ENCODE measurements around the gene STEEP1.
"Not testable (repeated sequence)": the region's sequence is repeated elsewhere in the genome, so short reads cannot be mapped to it uniquely, and the experiment has no call there.

Gene STEEP1

DNA sequence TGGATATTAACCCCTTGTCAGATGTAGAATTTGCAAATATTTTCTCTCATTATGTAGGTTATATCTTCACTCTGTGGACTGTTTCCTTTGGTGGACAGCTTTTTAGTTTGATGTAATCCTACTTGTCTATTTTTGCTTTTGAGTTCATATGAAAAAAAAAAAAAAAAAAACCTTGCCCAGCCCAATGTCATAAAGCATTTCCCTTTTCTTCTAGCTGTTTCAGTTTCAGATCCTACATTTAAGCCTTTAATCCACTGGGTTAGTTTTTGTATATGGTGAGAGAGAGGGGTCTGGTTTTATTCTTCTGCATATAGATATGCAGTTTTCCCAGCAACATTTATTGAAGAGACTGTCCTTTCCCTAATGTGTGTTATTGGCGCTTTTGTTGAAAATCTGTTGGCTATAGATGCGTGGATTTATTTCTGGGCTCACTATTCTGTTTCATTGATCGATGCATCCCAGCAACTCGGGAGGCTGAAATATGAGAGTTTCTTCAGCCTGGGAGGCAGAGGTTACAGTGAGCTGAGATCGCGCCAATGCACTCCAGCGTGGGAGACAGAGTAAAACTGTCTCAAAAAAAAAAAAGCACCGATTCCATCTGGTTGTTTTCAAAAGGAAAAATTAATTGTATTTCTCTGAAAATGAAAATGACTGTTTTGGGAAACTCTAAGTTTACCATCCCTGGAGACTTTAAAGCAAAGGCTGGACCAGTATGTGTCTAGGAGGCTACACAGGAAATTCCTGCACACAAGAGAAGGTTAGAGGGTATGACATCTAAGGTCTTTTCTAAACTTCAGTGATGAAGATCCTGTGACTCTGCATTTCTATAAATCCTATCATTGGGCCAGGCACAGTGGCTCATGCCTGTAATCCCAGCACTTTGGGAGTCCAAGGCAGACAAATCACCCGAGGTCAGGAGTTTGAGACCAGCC, 35.6 kb downstream of the STEEP1 start:
- no peak for DNase-seq

DNA sequence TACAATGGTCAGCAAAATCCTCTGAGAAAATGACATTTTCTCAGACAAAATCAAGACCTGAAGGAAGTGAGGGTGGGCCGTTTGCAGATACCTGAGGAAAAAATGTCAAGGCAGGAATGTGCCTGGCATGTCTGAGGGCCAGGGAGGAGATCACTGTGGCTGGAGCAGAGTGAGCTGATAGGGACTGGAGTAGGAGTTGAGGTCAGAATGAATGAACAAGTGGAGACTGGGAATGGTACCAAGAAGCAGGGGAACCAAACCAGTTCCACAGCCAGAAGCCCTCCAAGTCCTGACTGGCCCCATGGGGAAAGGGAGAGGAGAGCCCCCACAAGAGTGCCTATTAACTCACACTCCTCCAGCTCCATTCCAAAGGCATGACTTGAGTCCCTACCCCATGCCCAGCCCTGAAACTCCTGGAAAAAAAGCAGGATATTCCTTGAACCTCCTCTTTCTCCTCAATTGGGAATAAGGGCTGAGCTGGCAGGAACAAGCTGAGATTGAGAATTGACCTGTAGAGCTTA, 41.5 kb downstream of the STEEP1 start:
- DNase-seq, result no peak

DNA sequence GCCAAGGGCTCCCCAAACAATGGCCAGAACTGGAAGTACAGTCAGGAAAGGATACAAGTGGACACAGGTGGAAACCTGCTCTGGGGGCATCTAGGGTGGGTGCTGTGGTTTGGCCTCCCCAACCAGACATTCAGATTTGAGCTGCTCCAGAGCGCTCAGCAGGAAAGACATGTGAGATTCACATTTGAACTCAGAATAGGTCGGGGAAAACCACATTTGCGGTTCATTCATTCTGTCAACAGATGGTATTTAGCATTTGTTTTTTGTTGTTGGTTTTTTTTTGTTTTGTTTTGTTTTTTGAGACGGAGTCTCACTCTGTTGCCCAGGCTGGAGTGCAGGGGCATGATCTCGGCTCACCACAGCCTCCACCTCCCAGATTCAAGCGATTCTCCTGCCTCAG, 44.0 kb downstream of the STEEP1 start:
- no peak for DNase-seq

DNA sequence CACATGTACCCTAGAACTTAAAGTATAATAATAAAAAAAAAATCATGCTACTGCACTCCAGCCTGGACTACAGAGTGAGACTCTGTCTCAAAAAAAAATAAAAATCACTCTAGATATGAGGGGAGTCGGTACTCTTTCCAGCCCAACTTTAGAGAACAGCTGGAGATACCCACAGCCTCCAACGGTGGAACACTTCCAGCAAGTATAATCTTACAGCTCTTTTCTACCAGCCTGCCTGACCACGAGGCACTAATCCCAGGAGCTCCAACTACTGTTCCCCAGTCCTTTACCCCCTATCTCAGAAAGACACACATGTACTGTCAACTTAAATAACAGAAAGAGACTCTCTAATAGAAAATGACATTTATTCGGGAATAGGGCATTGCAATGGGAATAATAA, 46.8 kb downstream of the STEEP1 start:
- no peak for DNase-seq

DNA sequence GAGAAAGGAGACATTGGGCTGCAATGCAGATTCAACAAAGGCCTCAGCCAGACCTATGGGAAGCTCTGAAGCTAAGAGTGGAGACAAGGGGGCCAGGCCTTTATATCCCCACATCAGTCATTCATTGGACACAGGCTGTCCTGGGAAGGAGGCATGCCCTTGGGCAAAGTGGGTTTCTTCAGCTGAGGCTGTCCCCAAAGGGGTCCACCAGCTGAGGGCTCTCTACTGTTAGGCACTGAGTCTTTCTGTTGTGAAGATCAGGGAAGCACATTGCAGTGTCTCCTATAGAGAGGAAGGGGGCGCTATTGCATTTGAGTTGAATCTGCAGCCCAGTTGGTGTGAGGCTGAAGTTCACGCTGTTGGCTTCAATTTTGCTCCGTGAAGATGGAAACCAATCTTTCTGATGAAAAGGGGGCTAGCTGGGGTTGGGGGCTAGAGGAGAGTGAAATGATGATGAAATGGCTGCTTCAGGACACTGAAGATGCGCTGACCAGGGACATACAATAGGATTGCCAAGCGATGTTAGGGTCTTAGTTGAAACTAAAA, 49.0 kb downstream of the STEEP1 start:
- peak; percentile 14 for DNase-seq

DNA sequence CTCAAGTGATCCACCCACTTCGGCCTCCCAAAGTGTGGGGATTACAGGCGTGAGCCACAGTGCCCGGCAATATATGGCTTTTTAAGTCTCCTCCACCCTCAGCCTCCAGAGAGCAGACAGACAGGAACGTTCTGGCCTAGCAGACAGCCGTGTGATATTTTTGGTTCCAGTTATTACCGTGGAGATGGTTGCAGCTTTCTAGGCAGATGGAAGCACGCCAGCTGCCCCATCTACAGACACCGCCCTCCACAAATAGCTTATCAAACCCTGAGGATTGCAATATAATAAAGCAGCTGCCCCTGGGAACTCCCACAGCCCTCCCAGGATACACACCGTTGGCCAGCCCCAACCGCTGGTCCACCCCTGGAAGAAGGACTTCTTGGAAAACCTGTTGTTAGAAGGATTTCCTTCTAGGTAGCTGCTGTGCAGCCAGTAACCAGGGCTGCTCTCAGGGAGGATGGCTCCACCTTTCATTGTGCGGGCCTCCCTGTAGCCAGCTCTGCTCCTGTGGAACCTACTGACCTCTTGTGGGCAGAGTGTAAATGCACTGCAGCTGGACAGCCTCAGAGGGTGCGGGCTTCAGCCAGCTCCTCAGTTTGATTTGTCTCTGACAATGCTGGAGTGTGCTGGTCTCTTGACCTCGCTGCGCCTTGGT, 52.9 kb downstream of the STEEP1 start:
- no peak for DNase-seq

DNA sequence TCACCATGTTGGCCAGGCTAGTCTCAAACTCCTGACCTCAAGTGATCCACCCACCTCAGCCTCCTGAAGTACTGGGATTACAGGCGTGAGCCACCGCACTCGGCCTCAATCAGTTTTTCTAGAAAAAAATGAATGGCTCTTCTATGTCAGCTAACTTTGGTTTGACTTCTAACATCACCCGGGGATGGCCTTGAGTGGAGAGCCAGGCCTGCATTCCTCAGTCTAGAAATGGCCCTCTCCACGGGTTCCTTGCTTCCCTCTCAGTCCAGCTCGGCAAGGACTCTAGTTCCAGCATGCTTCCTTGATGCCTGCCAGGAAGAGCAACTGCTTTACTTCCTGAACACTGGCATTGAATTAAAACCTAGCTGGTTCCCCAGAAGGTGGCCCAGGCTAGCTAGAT, 58.0 kb downstream of the STEEP1 start:
- no peak for DNase-seq

DNA sequence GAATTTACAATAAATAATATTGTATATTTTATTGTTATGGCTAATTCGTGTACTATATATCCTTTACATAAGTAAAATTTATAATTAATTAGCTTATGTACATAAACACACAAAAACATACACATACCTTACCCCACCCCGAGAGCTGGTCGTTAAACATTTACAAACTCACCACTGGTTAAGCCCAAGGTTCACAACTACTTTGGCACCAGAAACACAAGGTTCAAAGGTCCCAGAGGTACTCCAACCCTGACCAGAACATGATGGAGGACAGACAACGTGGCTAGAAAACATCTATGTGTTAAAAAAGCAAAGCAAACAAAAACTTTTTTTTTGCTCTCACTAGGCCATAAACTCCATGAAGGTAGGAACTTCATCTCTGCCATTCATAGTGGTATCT, 59.3 kb downstream of the STEEP1 start:
- no peak for DNase-seq

DNA sequence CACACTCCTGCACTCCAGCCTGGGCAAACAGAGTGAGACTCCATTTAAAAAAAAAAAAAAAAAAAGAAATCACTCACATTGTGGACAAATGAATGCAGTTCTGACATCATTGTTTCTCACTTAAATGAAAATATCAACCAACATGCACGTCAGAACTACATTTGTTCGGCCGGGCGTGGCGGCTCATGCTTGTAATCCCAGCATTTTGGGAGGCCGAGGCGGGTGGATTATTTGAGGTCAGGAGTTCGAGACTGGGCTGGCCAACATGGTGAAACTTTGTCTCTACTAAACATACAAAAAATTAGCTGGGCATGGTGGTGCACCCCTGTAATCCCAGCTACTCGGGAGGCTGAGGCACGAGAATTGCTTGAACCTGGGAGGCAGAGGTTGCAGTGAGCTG, 60.1 kb downstream of the STEEP1 start:
- DNase-seq, result not testable (repeated sequence)

DNA sequence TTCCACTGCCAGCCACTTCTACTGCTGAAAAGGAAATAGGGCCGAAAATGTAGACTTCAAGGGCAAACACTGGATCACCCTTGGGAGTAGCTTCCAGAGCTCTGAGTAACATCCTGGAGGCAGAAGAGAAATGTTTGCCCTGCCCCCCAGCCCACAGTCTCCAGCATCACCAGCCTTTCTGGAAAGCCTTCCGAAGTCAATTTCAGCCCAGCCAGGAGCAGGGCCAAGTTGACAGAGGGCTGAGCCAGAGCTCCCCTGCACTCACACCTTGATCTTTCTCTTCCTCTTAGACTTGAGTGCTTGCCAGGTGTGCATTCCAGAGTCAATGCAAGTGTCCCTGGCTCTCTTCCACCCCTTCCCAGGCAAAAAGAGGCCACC, 61.7 kb downstream of the STEEP1 start:
- no peak for DNase-seq

DNA sequence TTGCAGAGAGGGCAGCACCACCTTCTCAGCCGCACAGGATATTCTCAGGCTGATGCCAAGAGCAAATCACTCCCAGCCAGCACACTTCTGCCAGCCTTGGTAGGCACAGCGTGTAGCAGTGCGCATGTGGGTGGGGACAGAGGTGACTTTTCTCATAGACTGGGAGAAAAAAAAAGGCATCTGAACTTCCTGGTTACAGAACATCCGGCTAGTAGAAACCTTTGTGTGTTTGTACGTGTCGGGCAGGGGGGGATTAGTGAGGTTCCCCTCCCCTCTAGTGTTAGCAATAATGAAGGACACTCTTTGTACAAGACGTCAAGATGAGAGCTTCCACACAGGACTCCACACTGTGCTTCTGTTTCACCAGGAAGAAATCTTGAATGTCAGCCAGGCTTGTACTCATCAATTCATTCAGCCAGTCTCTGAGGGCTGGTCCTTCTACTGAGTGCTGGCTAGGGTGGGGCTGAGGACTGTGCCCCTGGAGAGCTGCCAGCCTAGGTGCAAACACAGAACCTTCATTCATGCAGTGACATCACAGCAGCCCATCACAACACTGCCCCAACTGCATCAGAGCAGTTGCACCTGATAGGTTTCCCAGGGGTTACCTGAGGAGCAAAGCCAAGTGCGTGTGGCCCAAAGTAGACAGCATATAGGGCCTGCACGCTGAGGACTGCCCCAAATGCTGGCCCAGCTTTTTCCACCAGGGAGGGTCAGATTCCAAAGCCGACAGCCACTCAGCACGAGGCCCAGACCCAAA, 62.3 kb downstream of the STEEP1 start:
- no peak for DNase-seq

DNA sequence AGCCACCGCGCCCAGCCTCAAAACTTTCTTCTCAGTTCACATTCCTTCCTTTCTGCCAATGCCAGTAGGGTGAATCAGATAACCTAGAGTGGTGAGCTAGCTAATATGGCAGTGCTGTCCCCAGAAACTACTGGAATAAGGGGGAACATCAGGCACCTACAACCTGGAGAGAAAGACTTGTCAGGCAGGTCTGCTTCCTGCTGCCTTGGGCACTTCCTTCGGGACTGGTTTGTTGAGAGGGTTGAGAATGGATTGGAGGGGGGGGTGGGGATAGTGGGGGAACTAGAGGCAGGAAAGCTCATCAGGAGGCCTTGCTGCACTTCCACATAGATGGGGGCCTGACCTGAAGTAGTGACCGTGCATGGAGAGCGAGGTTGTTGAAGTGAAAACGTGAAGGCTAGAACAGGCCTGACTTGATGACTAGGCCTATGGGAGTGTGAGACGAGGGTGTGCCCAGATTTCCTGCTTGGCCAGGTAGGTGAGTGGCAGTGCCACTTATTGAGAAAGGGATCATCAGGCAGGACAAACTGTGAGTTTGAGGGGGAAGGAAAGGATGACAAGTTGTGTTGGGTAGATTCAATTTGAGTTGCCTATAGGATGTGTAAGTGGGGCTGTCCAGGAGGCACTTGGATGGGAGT, 63.6 kb downstream of the STEEP1 start:
- DNase-seq, result no peak

DNA sequence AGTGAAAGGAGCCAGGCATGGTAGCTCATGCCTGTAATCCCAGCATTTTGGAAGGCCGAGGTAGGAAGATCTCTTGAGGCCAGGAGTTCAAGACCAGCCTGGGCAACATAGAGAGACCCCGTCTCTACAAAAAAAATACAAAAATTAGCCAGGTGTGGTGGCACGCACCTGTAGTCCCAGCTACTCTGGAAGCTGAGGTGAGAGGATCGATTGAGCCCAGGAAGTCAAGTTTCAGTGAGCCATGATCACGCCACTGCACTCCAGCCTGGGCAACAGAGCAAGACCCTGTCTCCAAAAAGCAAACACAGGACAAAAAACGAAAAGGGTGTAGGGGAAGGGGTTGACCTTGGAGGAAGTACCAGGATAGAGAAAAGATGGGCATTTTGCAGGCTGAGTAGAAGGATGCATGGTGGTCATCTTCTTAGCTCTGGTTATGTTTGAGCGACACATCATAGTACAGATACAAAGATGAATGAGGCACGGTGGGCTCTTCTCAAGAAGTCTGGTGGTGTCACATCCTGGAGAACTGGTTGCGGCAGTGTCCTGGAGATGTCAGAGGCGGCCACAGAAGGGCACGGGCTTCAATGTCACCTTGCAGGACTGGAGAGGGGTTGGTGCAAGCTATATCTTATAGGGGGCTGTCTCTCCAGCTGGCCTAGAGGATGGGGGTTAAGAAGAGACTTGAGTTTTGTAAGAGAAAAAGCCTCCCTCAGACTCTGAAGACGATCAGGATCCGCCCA, 65.0 kb downstream of the STEEP1 start:
- no peak for DNase-seq

DNA sequence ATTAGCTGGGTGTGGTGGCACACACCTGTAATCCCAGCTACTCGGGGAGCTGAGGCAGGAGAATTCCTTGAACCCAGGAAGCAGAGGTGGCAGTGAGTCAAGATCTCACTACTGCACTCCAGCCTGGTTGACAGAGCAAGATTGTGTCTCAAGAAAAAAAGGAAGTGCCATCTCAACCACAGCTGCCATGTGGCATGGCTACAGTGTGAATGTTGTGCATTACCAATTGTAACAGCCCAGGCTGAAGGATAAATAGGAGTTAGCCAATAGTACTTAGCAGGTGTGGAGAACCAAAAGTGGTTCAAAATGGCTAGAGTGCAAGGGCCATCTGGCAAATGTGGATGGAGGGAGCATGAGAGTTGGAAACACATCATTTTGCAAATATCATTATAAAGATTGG, 68.0 kb downstream of the STEEP1 start:
- no peak for DNase-seq

DNA sequence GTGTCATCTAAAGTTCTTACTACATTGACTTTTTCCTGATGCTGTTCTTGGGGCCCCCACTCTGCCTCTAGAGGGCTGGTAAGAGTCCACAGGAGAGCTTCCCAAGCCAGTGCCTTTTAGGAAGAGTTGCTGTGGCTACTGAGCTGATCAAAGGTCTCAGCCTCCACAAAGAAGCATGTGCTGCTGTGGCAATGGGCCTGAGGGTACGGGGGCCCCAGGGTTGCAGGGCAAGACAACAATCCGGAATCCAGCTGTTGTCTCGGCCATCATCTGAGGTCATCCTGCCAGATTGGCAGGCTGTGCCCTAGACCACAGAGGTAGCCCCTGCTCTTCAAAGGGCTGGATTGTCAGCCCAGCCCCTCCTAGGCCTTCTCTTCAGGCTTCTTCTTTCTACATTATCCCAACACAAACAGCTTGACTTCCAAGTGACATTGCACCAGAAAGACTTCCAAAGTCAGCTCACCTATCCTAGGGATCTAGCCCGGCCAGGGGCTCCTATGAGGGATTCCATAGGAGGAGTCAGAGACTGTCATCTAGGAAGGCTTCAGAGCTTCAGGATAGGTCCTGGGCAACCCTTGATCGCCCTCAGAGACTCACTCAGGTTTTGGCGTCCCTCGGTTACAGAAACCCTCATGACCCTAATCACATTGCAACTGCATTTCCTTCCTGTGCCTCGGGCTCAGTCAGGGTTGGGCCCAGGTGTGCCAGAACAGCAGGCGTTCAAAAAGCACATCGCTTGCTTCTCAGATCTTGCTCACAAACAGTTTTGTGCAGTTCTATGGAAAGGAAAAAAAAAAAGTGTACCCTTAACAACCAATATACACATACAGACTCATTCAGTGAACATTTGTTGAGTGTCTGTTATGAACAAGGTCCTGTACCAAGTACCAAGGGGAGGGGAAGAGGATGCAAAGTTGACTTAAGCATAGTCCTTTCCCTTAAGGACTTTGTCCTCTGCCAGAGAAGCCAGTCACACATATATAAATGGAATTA, 69.2 kb downstream of the STEEP1 start:
- no peak for DNase-seq

DNA sequence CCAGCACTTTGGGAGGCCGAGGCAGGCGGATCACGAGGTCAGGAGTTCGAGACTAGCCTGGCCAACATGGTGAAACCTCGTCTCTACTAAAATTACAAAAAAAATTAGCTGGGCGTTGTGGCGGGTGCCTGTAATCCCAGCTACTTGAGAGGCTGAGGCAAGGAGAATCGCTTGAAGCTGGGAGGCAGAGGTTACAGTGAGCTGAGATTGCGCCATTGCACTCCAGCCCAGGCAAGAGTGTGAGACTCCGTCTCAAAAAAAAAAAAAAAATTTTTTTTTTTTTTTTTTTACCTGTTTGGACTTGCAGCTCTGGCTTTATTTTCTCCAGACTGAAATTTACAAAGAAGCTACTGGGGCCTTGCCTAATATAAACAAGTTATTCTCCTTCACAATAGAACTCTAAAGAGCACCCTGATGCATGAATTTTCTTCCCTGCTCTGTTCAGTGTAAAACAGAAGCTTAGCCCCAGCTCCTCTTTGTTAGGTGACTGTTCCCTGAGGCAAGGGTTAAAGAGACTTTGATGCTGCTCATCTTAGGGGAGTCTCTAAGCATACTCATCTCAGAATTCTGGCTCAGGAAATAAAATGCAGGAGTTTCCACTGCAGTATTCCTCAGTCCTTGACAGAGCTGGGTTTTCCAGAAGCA, 71.2 kb downstream of the STEEP1 start:
- not testable (repeated sequence) for DNase-seq

DNA sequence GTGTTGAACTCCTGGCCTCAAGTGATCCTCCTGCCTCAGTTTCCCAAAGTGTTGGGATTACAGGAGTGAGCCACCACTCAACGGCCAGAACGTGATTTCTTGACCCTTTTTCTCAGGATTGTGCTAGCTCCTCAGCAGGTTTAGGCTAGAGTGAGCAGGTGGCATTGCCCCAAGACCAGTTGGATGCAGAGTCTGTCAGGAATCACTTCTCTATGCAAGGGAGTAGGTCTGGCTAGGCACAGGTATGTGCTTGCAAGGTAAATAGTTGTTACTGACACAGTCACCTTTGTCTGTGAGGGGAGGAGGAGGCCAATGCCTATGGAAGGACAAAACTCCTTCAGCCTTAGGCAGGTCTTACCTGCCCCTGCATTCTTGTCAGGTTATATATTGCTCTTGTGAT, 72.7 kb downstream of the STEEP1 start:
- DNase-seq, result no peak

DNA sequence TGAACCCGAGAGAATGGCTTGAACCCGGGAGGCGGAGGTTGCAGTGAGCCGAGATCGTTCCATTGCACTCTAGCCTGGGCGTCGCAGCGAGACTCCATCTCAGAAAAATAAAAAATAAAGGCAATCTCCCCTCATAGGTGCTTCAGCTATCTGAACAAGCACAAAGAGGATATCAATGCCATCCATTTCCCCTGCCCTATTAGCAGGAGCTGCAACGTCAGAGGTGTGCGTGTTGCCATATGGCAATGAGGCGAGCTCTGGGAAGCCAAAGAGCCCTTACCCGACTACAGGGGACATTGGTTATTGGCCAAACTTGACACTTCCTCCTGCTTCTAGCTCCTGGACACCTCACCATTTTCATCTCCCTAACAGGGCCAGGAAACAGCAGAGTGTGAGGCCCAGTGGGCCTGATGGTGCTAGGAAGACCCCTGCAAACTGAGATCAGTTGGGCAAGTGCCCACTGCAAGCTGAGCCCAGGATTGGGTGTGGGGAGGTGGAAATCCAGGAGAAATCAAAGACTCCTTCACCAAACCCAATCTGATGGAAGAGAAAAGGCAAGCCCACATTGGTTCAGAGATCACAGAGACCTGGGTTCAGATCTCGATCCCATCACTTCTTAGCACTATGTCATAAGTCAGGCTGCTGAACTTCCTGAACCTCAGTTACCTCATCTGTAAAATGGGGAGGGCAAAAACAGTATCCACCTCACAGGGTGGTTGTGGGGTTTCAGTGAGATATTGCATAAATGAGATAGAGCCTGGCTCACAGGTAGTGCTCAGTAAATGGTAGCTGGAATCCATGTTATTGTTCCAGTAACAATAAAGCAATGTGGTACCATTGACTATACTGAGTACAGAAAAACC, 75.8 kb downstream of the STEEP1 start:
- no peak for DNase-seq

DNA sequence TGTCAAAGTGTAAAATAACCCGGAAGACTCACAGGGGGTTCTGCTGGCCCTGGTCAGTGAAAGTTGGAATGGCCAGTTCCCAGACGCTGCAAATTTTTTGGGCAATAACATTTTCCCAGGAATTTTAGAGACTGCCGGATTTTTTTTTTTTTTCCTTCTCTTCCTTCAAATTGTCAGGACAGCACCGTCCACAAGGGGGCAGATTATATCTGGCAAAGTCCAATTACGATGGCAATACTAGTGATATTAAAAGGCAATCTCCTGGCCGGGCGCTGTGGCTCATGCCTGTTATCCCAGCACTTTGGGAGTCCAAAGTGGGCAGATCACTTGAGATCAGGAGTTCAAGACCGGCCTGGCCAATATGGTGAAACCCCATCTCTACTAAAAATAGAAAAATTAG, 76.5 kb downstream of the STEEP1 start:
- DNase-seq, result no peak

Data from NCI-H1048 (cell line).